ENCODE data around the gene CDH22. TPM values are rescaled to one million over a fixed set of nuclear protein-coding genes. Genes with fewer than 3 reads are reported as not detected.

Gene CDH22
- total RNA-seq, 2 donors from 2014 or later = 0.22 to 0.77 TPM

GRCh38 chr20:46304361-46304760 is 3.9 kb downstream of the CDH22 start:
- H3K36me3 Mint-ChIP-seq (ENCODE audit: low read depth) = no peaks in the 10 kb centered on the region
- Histone ChIP-seq H3K4me1 (ENCODE audit: control insufficient read depth, insufficient read depth, low read length) (no peaks in the 10 kb centered on the region), H3K9me3 (ENCODE audit: control insufficient read depth, low read length) (no peaks in the 10 kb centered on the region), H3K27ac (ENCODE audit: low read depth, low read length) (no peak overlapping the region), H3K4me3 (ENCODE audit: low read length) (no peak overlapping the region), H3K27me3 (ENCODE audit: control insufficient read depth, insufficient read depth, low read length, poor library complexity, severe bottlenecking) (peaks cover 44% of the 10 kb centered on the region), H3K36me3 (ENCODE audit: control insufficient read depth, insufficient read depth, low read length) (no peaks in the 10 kb centered on the region), H3K9ac (ENCODE audit: extremely low read depth, low read length, poor library complexity, severe bottlenecking) (no peak overlapping the region)
- no peak overlapping the region for H3K4me3 Mint-ChIP-seq
- H3K4me1 Mint-ChIP-seq = peaks cover 2% of the 10 kb centered on the region
- H3K27ac Mint-ChIP-seq = no peak overlapping the region
- no peaks in the 10 kb centered on the region for H3K9me3 Mint-ChIP-seq
- DNase-seq = no peak
- TF ChIP-seq CTCF (conservative IDR thresholded peaks at IDR 0.05) = no peak
- WGBS, 2 experiments (ENCODE audit: insufficient coverage in 1 of 2, insufficient read length in 1 of 2) = 87 to 90% methylated on average over 2 to 4 of the region's 4 CpGs
- peaks cover 62% of the 10 kb centered on the region for H3K27me3 Mint-ChIP-seq (ENCODE audit: insufficient read depth)

- H3K9me3 Mint-ChIP-seq = no peaks in the 10 kb centered on the region
- DNase-seq = no peak
- Histone ChIP-seq H3K4me3 (ENCODE audit: low read length) (no peak overlapping the region), H3K36me3 (ENCODE audit: control insufficient read depth, insufficient read depth, low read length) (no peaks in the 10 kb centered on the region), H3K27me3 (ENCODE audit: control insufficient read depth, insufficient read depth, low read length, poor library complexity, severe bottlenecking) (peaks cover 36% of the 10 kb centered on the region), H3K9ac (ENCODE audit: extremely low read depth, low read length, poor library complexity, severe bottlenecking) (no peak overlapping the region), H3K4me1 (ENCODE audit: control insufficient read depth, insufficient read depth, low read length) (no peaks in the 10 kb centered on the region), H3K9me3 (ENCODE audit: control insufficient read depth, low read length) (no peaks in the 10 kb centered on the region), H3K27ac (ENCODE audit: low read depth, low read length) (no peak overlapping the region)
- no peak overlapping the region for H3K4me3 Mint-ChIP-seq
- H3K27me3 Mint-ChIP-seq (ENCODE audit: insufficient read depth) = peaks cover 63% of the 10 kb centered on the region
- H3K27ac Mint-ChIP-seq = no peak overlapping the region
- no peaks in the 10 kb centered on the region for H3K36me3 Mint-ChIP-seq (ENCODE audit: low read depth)
- H3K4me1 Mint-ChIP-seq = peaks cover 2% of the 10 kb centered on the region
- no peak for TF ChIP-seq CTCF (conservative IDR thresholded peaks at IDR 0.05)
- 80 to 83% methylated on average over 9 to 11 of the region's 11 CpGs for WGBS, 2 experiments (ENCODE audit: insufficient coverage in 1 of 2, insufficient read length in 1 of 2)
Observed at GRCh38 chr20:46303176-46303956, 4.9 kb downstream of the CDH22 start.

- peaks cover 62% of the 10 kb centered on the region for H3K27me3 Mint-ChIP-seq (ENCODE audit: insufficient read depth)
- no peak overlapping the region for H3K4me3 Mint-ChIP-seq
- no peak for TF ChIP-seq CTCF (conservative IDR thresholded peaks at IDR 0.05)
- H3K27me3 ChIP-seq (ENCODE audit: control insufficient read depth, insufficient read depth, low read length, poor library complexity, severe bottlenecking) = peaks cover 30% of the 10 kb centered on the region
- H3K9ac ChIP-seq (ENCODE audit: extremely low read depth, low read length, poor library complexity, severe bottlenecking) = no peak overlapping the region
- H3K4me1 ChIP-seq (ENCODE audit: control insufficient read depth, insufficient read depth, low read length) = no peaks in the 10 kb centered on the region
- no peak overlapping the region for H3K27ac Mint-ChIP-seq
- WGBS, 2 experiments (ENCODE audit: insufficient coverage in 1 of 2, insufficient read length in 1 of 2) = 84 to 93% methylated on average over 3 to 5 of the region's 5 CpGs
- H3K9me3 ChIP-seq (ENCODE audit: control insufficient read depth, low read length) = no peaks in the 10 kb centered on the region
- no peaks in the 10 kb centered on the region for H3K36me3 ChIP-seq (ENCODE audit: control insufficient read depth, insufficient read depth, low read length)
- H3K27ac ChIP-seq (ENCODE audit: low read depth, low read length) = no peak overlapping the region
- H3K4me3 ChIP-seq (ENCODE audit: low read length) = no peak overlapping the region
- H3K9me3 Mint-ChIP-seq = no peaks in the 10 kb centered on the region
- H3K36me3 Mint-ChIP-seq (ENCODE audit: low read depth) = no peaks in the 10 kb centered on the region
- no peak for DNase-seq
- H3K4me1 Mint-ChIP-seq = peaks cover 2% of the 10 kb centered on the region
Observed at GRCh38 chr20:46302106-46302505, 6.2 kb downstream of the CDH22 start.
